Neuronal stem cell (in vitro differentiated cells): ENCODE measurements around the gene SALL4.
A peak's percentile ranks its signal among the peaks of the same experiment; 100 is the strongest.

Experiments
- DNase-seq: peaks from one replicate; pipeline ENCODE4 v3.0.0-alpha.2; 2013; ENCODE audit warnings: low spot score
- H2AFZ ChIP-seq: one replicate; pipeline ENCODE4 v1.6.1; 2013; ENCODE audit warnings: mild to moderate bottlenecking, low read length, inconsistent platforms
- H2AK5ac ChIP-seq: 2 replicates; pipeline ENCODE4 v1.6.1; 2013; ENCODE audit warnings: low read depth, mild to moderate bottlenecking, inconsistent platforms, low read length, moderate library complexity, mixed read lengths
- H2BK120ac ChIP-seq: 2 replicates; pipeline ENCODE4 v1.6.1; 2013; ENCODE audit warnings: low read depth, mild to moderate bottlenecking, inconsistent platforms, low read length, moderate library complexity, mixed read lengths
- H2BK12ac ChIP-seq: one replicate; pipeline ENCODE4 v1.6.1; 2013; ENCODE audit warnings: low read length, inconsistent platforms
- H2BK15ac ChIP-seq: 2 replicates; pipeline ENCODE4 v1.6.1; 2013; ENCODE audit warnings: mild to moderate bottlenecking, low read length, inconsistent platforms, mixed read lengths
- H2BK5ac ChIP-seq: one replicate; pipeline ENCODE4 v1.6.1; 2013; ENCODE audit warnings: inconsistent platforms, mild to moderate bottlenecking, low read length, moderate library complexity
- H3K14ac ChIP-seq: one replicate; pipeline ENCODE4 v1.6.1; 2013; ENCODE audit warnings: low read length, inconsistent platforms
- H3K18ac ChIP-seq: 2 replicates; pipeline ENCODE4 v1.6.1; 2013; ENCODE audit warnings: low read length, inconsistent platforms
- H3K23ac ChIP-seq: 2 replicates; pipeline ENCODE4 v1.6.1; 2013; ENCODE audit warnings: low read depth, mild to moderate bottlenecking, mixed read lengths, low read length, inconsistent platforms; ENCODE audit not compliant: poor library complexity
- H3K27ac ChIP-seq: replicated peaks from 3 replicates; pipeline ENCODE4 v1.5.1; 2013; ENCODE audit warnings: low read length, inconsistent platforms
- H3K27me3 ChIP-seq, 3 experiments: 2 replicates each; pipeline ENCODE4 v1.6.1; 2013; ENCODE audit warnings: low read length in 3 of 3, mild to moderate bottlenecking in 2 of 3, inconsistent platforms in 1 of 3, low read depth in 1 of 3, mixed read lengths in 1 of 3, moderate library complexity in 1 of 3; ENCODE audit not compliant: control insufficient read depth in 3 of 3, insufficient read depth in 3 of 3
- H3K36me3 ChIP-seq, 2 donors: replicated peaks in 1 of 2; 2 replicates each; pipeline ENCODE4 v1.6.1; 2013; ENCODE audit warnings: low read length in 2 of 2; ENCODE audit not compliant: control insufficient read depth in 2 of 2, insufficient read depth in 2 of 2
- H3K4ac ChIP-seq: 2 replicates; pipeline ENCODE4 v1.6.1; 2013; ENCODE audit warnings: inconsistent platforms, mild to moderate bottlenecking, low read length, moderate library complexity
- H3K4me1 ChIP-seq, 2 donors: 1 replicate in 1 of 2; 2 replicates in 1 of 2; pipeline ENCODE4 v1.6.1; 2013; ENCODE audit warnings: low read length in 2 of 2, low read depth in 1 of 2; ENCODE audit not compliant: control insufficient read depth in 2 of 2, insufficient read depth in 1 of 2
- H3K4me2 ChIP-seq: one replicate; pipeline ENCODE4 v1.6.1; 2013; ENCODE audit warnings: mild to moderate bottlenecking, low read length, inconsistent platforms; ENCODE audit not compliant: insufficient read depth, poor library complexity, severe bottlenecking
- H3K4me3 ChIP-seq, 2 donors: 2 replicates each; pipeline ENCODE4 v1.5.1; 2013; ENCODE audit warnings: low read length in 2 of 2, mild to moderate bottlenecking in 2 of 2, inconsistent platforms in 1 of 2, moderate library complexity in 1 of 2
- H3K79me1 ChIP-seq: one replicate; pipeline ENCODE4 v1.6.1; 2013; ENCODE audit warnings: low read depth, mild to moderate bottlenecking, inconsistent platforms, low read length, moderate library complexity
- H3K9ac ChIP-seq: one replicate; pipeline ENCODE4 v1.6.1; 2013; ENCODE audit warnings: mild to moderate bottlenecking, low read depth, low read length, inconsistent platforms; ENCODE audit not compliant: poor library complexity
- H3K9me3 ChIP-seq, 2 donors: replicated peaks in 1 of 2; 2 replicates each; pipeline versions ENCODE3 to v1.6.1; 2013; ENCODE audit warnings: low read length in 2 of 2, mild to moderate bottlenecking in 2 of 2, inconsistent platforms in 1 of 2, low read depth in 1 of 2, mixed read lengths in 1 of 2, moderate library complexity in 1 of 2; ENCODE audit not compliant: control insufficient read depth in 2 of 2, insufficient read depth in 1 of 2
- H4K8ac ChIP-seq: one replicate; pipeline ENCODE4 v1.6.1; 2013; ENCODE audit warnings: low read depth, mild to moderate bottlenecking, inconsistent platforms, low read length, moderate library complexity
- H4K91ac ChIP-seq: one replicate; pipeline ENCODE4 v1.6.1; 2013; ENCODE audit warnings: low read length, low read depth, mild to moderate bottlenecking, inconsistent platforms; ENCODE audit not compliant: poor library complexity
- WGBS, 2 donors: extraction: QIAGEN DNeasy Blood & Tissue Kit; methylation state at CpG; one replicate each; pipeline ENCODE4 v1.1.7; 2013; ENCODE audit warnings: missing lambda C conversion rate in 2 of 2, mixed read lengths in 1 of 2; ENCODE audit not compliant: insufficient read length in 2 of 2, insufficient replicate concordance in 1 of 2; ENCODE audit errors: extremely low coverage in 2 of 2; 5-methylcytosine and 5-hydroxymethylcytosine counted together

Gene SALL4

GRCh38 chr20:51763965-51764602, 38.2 kb downstream of the SALL4 start:
- no CpG with 5 or more reads among the region's 6 CpGs for WGBS, 2 donors

GRCh38 chr20:51760905-51761546, 41.3 kb downstream of the SALL4 start:
- H3K4me3 ChIP-seq = no peak overlapping the region
- H2BK120ac ChIP-seq = no peak overlapping the region
- no peak overlapping the region for H2AK5ac ChIP-seq
- H3K4me2 ChIP-seq = no peak overlapping the region
- no peak overlapping the region for H3K4ac ChIP-seq
- no peak overlapping the region for H3K14ac ChIP-seq
- H2BK5ac ChIP-seq = no peak overlapping the region
- H2BK15ac ChIP-seq = no peak overlapping the region
- H3K27me3 ChIP-seq = no peaks in the 10 kb centered on the region
- H3K4me1 ChIP-seq = no peaks in the 10 kb centered on the region
- no peak overlapping the region for H3K23ac ChIP-seq
- H3K18ac ChIP-seq = no peak overlapping the region
- H3K9me3 ChIP-seq = peaks cover 0 to 3% of the 10 kb centered on the region in 2 donors
- H3K79me1 ChIP-seq = peaks cover 4% of the 10 kb centered on the region
- DNase-seq = no peak
- no peak overlapping the region for H4K91ac ChIP-seq
- H4K8ac ChIP-seq = no peak overlapping the region
- WGBS, 2 donors = no CpG with 5 or more reads among the region's 14 CpGs
- peaks cover 0 to 8% of the 10 kb centered on the region in 2 donors for H3K36me3 ChIP-seq
- no peak overlapping the region for H2BK12ac ChIP-seq
- no peak overlapping the region for H3K9ac ChIP-seq
- H3K27ac ChIP-seq = no peak overlapping the region
- H2AFZ ChIP-seq = no peak overlapping the region

More at GRCh38 chr20:51763965-51764602, 38.2 kb downstream of the SALL4 start:
- no peak overlapping the region for H2AK5ac ChIP-seq
- H3K27me3 ChIP-seq = peaks cover 0 to 3% (median 3%) of the 10 kb centered on the region in 3 experiments
- no peak overlapping the region for H3K27ac ChIP-seq
- no peak overlapping the region for H2BK12ac ChIP-seq
- H3K9me3 ChIP-seq = peaks cover 1 to 3% of the 10 kb centered on the region in 2 donors
- no peak overlapping the region for H2AFZ ChIP-seq
- H3K4me1 ChIP-seq = peaks cover 0 to 3% of the 10 kb centered on the region in 2 donors
- H2BK120ac ChIP-seq = no peak overlapping the region
- H2BK5ac ChIP-seq = no peak overlapping the region
- no peak overlapping the region for H3K14ac ChIP-seq
- no peak overlapping the region for H4K91ac ChIP-seq
- H3K4me2 ChIP-seq = no peak overlapping the region
- no peak overlapping the region for H2BK15ac ChIP-seq
- peaks cover 0 to 2% of the 10 kb centered on the region in 2 donors for H3K36me3 ChIP-seq
- H3K23ac ChIP-seq = no peak overlapping the region
- H3K79me1 ChIP-seq = peaks cover 5% of the 10 kb centered on the region
- H3K18ac ChIP-seq = no peak overlapping the region
- H3K4me3 ChIP-seq = no peak overlapping the region
- H3K9ac ChIP-seq = no peak overlapping the region
- no peak overlapping the region for H3K4ac ChIP-seq
- no peak for DNase-seq
- no peak overlapping the region for H4K8ac ChIP-seq

- Histone ChIP-seq H3K79me1 (peaks cover 4% of the 10 kb centered on the region), H2BK15ac (no peak overlapping the region), H3K23ac (no peak overlapping the region), H3K36me3 (peaks cover 0 to 8% of the 10 kb centered on the region in 2 donors), H2AFZ (no peak overlapping the region), H3K4me3 (no peak overlapping the region), H2BK120ac (no peak overlapping the region), H3K9ac (no peak overlapping the region), H3K27ac (no peak overlapping the region), H2BK5ac (no peak overlapping the region), H3K4me1 (no peaks in the 10 kb centered on the region), H2BK12ac (no peak overlapping the region), H3K4me2 (no peak overlapping the region), H3K9me3 (peaks cover 0 to 3% of the 10 kb centered on the region in 2 donors), H3K14ac (no peak overlapping the region), H3K18ac (no peak overlapping the region), H3K27me3 (no peaks in the 10 kb centered on the region), H3K4ac (no peak overlapping the region), H2AK5ac (no peak overlapping the region), H4K91ac (no peak overlapping the region), H4K8ac (no peak overlapping the region)
- WGBS, 2 donors = no CpG with 5 or more reads among the region's 14 CpGs
- DNase-seq = no peak
These were observed 42.4 kb downstream of the SALL4 start for GRCh38 chr20:51759769-51760510.

GRCh38 chr20:51758978-51759544, 43.3 kb downstream of the SALL4 start:
- Histone ChIP-seq H2BK120ac (no peak overlapping the region), H3K9ac (no peak overlapping the region), H3K4me1 (no peaks in the 10 kb centered on the region), H3K4ac (no peak overlapping the region), H3K36me3 (peaks cover 0 to 8% of the 10 kb centered on the region in 2 donors), H4K91ac (no peak overlapping the region), H3K27ac (no peak overlapping the region), H4K8ac (no peak overlapping the region), H3K14ac (no peak overlapping the region), H2AFZ (no peak overlapping the region), H3K27me3 (no peaks in the 10 kb centered on the region), H3K23ac (no peak overlapping the region), H3K4me2 (no peak overlapping the region), H2AK5ac (no peak overlapping the region), H3K9me3 (peaks cover 0 to 3% of the 10 kb centered on the region in 2 donors), H2BK12ac (peak overlapping the region; percentile 47), H2BK5ac (no peak overlapping the region), H3K79me1 (peaks cover 4% of the 10 kb centered on the region), H2BK15ac (no peak overlapping the region), H3K18ac (no peak overlapping the region), H3K4me3 (no peak overlapping the region)
- no CpG with 5 or more reads among the region's 12 CpGs for WGBS, 2 donors
- DNase-seq = no peak
